AG08396 (cell line): Measurements from ENCODE around the gene RHBDD1.

Source experiments
- DNase-seq: peaks from one replicate; pipeline ENCODE4 v3.0.0; 2012; ENCODE audit warnings: low spot score, mixed read lengths

Gene RHBDD1, protein sequence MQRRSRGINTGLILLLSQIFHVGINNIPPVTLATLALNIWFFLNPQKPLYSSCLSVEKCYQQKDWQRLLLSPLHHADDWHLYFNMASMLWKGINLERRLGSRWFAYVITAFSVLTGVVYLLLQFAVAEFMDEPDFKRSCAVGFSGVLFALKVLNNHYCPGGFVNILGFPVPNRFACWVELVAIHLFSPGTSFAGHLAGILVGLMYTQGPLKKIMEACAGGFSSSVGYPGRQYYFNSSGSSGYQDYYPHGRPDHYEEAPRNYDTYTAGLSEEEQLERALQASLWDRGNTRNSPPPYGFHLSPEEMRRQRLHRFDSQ

DNA sequence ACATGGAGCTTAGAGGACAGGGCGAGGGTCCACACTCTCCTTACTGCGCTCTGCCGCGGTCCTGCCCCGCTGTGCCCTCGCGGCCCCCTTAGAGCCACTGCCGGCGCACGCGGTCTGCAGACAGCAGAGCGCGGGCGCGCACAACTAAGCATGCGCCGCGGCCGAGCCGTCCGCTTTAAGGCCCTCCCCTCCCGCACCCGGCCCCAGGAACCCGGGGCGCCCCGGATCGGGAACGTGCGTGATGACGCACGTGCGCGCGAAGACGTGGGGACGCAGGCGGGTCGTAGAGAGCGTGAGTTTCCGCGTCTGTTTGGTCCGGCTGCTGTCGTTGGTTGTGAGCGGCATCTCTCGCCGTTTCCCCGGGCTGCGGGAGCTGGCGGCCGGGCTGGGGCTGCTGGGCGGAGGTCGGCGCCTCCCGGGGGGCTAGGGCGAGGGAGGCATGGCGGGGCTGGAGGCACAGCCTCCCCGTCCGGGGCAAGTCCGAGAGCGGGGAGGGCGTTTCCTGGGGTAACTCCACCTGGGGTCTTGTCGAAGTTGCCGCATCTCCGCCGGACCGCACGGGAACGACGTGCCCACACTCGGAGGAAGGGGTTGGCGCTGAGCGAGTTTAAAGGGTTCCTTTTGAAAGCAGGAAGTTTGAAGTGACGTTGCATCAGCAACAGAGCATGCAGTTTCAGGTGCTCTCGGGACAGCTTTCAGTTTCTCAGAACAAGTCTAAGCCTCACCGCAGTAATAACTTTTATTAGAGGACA, at the start of gene RHBDD1:
Gene RHBDD1 (plus strand): TSS at position 259 of the 752 bp plus-strand sequence. CDS start 28,640 bp downstream, outside the sequence.
- DNase-seq, result peak; percentile 97

DNA sequence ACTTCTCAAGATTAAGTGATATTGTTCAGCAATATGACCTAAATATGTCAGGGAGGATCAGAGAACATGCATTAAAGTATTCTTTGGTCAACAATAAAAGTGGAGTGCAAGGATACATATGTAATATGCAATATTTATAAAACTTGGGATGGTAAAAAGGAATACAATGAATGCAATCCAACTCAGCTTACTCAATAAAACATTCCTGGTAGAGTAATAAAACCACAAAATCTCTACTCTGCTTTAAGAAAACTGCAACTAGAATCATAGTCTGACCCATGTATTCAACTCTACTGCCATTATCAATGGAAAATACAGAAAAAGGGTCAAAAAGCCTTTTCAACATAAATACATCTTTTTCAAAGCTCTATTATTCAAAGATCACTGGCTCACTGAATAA, 47.8 kb upstream of the RHBDD1 start:
- no peak for DNase-seq

DNA sequence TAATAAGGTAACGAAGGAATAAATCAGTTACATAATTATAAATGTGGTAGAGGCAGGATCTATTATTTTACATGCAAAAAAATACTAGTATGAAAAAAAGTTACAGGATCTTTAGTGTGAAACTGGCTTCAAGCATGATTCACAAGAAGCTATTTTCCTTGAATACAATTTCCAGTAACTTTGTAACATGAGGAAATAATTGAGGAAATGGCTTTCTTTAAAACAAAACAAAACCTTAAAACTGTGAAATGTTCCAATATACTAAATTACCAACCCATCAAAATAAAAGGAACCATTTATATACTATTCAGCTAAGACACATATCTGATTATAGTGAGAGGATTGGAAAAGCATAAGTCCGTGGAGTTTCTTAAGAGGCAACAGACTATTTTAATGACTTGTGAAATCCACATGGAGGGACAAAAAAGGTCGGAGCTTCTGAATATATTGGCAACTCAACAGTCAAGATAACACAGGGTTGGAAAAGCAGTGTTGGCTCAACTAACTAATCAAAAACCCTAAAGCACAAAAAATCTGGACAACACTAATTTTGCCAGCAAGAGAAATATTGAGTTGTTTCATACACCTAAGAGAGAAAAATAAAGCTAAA, 46.9 kb upstream of the RHBDD1 start:
- no peak for DNase-seq

DNA sequence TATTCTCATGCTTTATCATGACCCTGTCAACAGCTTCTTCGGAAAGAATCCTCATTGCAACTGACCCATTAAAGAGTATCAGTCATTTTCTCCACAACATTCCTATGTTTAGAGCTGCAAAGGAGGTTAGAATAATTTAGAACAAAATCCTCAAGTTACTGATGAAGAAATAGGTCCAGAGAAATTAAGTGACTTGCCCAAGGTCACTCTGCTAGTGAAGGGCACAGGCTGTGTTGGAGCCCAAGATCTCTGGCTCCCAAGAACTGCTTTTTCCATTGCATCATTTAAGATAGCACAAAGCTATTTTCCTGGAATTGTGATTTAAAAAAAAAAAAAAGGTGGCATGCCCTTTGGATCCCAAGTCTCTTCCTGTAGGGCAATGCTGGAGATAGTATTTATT, 45.8 kb upstream of the RHBDD1 start:
- no peak for DNase-seq

DNA sequence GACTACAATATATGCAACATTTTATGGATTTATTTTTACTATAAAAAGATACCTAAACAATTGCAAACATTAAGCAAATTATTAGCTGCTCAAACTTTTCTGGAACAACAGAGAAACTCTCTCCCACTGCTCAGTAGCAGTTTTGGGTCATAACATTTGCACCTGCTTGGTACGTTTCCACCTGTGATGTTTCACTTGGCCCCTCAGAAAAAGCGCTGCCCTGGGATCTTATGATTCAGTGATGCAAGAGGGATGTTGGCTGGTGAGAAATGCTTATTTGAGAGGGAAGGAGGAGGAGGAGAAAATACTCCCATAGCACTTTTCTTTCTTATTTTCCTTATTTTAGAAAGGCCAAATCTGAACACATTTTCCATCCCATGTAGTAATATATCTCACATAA, 45.4 kb upstream of the RHBDD1 start:
- DNase-seq, result no peak

DNA sequence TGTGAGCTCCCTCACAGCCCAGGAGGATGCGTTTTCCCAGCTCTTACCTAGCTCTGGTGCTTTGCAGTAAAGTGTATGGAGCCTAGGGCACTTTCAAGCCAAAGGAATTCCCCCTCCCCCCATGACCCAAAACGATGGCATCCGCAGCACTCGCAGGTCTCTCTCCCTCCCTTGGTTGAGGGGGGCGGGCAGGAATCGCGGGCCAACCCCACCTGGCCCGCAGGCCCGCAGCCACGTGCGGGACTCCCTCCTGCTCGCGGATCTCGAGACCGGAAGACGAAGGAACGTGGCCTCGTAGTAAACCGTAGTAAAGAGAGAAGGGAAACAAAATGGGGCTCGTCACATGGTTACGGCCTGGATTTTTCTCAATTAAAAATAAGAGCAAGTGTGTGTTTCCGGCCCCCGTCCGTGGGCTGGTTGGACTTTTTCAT, 44.8 kb upstream of the RHBDD1 start:
- peak; percentile 55 for DNase-seq

DNA sequence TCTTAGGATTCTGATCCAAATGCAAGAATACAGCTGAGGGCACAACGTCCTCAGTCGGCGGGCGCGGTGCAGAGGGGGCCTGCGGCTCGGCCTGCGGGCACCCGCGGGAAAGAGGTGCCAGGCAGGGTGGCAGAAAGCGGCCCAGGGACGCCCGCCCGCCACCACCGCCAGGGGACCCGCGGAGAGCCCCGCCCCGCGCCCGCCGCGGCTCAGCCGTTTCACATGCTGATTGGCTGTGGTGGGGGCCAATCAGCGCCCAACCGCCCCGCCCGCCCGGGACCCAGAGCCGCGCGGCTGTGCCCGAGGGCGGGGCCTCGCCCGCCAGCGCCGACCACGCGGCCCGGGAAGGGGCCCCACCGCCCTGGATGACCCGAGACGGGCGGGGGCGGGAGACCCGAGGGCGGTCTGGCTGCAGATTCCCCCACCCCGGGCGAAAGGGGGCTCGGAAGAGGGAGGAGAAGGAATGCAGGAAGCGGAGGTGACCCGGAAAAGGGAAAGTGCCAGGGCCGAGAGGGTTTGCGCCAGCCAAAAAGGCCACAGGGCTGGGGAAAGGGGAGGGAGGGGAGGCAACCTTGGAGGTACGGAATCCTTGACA, 44.3 kb upstream of the RHBDD1 start:
- peak; percentile 97 for DNase-seq

DNA sequence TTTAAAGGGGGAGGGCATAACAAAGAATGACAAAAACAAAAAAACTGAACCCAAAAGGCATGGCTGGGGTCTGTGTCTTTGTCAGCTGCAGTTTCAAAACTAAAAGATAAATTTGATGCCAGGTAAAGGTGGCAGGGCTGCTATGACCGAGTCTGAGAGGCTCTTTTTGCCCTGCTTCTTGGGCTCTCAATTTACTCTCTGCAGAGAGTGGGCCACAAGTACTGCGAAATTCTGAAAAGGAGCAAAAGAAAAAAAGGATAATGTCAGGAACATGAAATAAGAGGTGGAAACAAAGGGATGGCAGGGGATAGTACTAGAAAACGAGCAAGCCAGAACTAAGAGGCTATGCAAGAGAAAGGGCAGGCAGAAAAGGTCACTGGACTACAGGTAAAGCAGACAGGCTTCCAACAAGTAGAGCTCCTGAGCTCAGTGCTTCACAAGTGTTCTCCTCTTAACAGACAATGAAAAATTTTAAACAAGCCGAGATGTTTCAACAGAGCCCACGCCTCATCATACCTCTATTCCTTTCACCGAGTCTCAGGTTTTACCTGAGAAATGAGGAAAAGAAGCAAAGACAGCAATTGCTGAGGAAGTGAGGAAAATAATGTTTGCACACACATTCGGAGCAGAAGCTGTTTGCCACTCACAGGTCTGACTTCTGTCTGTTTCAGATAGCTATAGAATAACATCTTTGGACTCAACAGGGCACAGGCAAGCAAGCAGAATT, 43.5 kb upstream of the RHBDD1 start:
- no peak for DNase-seq

DNA sequence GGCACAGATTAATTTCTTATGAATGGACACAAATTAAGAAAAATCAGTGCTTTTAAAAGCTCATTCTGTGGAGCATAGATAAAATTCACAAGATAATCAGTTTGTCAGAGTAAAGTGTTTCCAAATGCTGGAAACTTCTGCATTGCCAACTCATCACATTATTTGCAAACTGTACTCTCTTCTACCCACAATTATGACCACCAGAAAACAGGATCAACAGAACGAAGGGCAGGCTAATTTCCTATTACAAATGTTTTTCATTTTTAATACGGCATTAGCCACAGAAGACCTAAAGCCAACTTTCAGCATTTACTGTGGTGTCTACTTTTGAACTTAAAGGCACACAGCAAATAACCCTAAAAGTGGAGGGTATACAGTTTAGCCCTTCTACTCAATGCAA, 42.2 kb upstream of the RHBDD1 start:
- DNase-seq, result no peak

DNA sequence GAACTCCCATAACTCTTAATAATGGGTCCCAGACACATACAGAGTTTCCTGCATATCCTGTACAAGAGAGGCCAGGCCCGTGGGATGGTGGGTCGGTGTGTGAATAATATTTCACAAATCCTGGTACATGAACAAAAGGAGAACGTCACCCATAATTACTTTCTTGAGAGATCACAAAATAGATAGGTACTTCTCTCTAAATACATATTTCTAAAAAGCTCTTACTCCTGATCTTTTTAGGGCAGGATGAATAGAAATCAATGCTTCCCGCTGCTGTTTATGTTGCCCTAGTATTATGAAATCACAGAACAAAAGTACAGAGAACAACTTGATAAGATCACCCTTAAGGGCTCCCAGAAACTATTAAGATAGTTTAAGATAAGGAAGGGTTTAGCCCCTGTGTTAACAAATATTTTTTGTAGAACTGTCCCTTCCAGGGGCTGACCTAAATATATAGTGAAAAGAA, 41.6 kb upstream of the RHBDD1 start:
- DNase-seq, result no peak

DNA sequence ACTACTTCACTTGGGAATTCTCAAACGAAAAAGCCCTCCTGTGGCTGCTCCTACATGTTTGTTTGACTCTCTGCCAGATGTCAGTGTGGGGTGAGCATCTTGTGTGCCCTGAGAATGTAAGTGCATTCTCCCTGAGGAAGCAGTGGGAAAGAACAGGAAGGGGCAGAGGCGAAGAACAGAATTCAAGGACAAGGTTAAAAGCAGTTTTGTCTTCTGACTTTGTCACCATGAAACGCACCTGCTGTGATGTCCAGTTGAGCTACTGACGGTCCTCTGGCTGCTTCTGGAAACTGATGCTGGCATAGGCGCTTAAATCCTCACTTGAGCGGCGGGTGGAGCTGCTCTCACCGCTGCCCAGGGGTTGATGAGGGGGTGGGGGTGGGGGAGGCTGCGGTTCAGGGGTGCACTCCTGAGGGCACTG, 41.1 kb upstream of the RHBDD1 start:
- peak; percentile 44 for DNase-seq

DNA sequence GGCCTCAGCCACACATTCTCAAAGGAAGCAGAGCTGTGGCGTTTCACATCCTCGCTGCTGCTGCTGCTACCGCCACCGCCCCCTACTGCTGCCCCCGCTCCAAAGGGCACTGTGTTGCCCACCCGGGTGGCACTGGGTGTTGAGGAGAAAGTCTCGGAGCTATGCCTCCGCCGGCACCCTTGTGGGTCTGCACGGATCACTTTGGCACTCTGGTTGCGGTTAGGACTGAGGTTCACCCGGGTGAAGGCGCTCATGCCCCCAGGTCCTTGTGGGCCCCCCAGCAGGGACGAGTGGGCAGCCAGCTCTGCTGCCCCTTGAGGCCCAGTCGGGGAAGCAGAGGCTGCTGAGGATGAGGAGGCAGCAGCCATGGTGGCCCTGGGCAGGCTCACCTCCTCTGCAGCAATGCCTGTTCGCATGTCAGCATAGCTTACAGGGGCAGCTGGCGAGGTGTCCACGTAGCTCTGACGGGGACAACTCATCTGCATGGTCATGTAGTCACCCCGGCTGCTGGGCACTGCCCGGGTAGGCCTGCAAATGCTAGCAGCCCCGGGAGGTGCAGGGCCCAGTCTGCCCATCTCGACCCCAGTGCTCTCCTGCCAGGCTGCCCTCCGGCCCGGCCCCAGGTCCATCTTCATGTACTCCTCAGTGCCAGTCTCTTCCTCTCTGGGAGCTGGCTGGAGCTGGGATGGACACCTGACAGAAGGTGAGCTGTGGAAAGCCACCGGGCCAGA, 40.4 kb upstream of the RHBDD1 start:
- peak; percentile 37 for DNase-seq

DNA sequence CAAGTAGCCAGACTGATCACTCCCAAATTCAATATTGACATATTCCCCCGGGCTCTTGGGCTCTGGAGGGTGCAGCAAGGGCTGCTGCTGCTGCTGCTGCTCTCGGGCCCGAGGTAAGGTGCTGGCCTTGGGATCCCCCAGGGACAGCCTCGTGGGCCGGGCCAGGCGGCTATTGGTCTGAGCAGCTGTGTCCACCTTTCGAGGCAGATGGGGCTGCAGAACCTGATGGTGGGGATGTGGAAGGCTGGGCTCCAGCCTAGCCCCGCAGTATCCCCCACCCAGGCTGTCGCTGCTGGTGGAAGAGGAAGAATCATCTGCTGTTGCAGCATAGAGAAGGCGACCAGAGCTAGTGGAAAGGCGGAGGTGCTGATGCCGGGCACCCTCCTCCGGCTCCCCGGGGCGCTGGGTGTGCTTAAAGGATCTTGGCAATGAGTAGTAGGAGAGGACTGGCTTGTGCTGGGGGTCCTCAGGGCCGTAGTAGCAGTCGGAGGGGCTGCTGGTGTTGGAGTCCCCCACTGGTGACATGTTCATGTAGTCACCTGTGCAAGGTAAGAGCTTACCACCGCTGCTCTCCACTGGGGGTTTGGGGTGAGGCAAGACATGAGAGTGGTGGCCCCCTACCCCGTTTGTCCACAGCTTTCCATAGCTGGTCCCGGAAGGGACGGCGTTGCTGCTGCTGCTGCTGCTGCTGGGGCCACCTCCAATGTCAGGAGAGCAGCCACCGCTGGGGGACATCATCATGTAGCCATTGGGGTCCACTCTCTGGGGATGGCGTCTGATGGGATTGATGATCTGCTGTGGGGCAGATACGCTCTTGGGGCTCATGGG, 39.6 kb upstream of the RHBDD1 start:
- DNase-seq, result peak; percentile 12

DNA sequence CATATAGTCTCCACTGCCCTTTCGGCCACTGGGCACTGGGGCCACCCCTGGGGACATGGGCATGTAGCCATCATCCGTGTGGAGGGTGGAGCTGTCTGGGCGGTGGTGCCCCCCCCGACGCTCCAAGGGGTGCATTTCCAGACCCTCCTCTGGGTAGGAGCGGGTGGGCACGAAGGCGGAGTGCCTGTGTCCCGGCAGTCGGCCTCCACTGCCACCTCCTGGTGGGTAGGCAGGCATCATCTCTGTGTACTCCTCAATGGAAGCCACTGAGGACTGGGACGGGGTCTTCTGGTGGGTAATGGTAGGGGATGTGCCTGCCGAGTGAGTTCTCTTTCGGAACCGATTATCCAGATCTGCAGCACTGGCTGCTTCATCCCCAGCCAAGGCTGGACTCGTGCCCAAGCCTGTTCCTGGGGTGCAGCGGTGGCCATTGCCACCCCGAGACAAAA, 39.0 kb upstream of the RHBDD1 start:
- DNase-seq, result peak; percentile 71

DNA sequence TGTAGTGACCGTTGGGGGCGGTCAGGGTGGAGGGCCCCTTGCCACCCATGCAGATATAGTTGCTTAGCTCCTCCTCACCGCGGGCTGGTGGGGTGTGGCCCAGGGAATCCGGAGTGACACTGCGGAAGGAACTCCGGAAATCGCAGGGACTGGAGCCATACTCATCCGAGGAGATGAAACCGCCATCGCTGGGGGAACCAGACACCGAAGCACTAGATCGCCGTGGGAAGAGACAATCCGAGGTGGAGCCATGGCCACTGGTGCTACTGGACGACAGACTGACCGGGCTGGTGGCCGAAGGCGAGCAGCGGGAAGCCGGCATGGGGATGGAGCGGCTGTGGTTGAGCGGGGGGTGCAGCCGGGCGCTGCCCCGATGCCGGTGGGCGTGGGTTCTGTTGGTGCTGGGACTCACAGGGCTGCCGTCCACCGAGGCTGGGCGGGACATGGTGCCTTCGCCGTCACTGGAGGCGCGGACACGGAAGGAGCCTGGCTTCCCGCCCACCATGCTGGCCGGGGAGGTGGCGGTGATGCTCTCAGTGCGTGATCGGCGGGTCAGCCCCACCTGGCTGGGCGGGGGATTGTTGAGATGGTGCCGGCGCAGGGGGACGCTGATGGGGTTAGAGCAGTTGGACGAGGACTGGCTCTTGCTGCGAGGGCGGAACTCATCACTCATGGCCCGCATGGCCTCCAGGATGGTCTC, 38.4 kb upstream of the RHBDD1 start:
- DNase-seq, result peak; percentile 77

DNA sequence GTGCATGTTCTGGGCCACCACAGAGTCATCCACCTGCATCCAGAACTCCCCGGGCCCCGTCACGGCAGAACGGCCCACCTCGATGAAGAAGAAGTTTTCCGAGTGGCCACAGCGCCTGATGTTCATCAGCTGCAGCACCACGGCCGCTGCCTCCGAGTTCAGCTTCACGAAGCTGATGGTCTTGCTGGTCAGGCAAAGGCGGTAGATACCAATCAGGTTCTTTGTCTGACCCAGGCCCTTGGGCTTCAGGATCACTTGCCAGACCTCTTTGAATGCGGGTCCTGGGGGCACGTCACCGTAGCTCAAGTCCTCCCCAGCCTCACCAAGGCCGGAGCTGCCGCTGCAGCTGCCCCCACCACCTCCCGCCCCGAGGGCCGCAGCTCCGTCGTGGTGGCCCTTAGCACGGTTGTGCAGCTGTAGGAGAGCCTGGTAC, 37.8 kb upstream of the RHBDD1 start:
- DNase-seq, result peak; percentile 36

DNA sequence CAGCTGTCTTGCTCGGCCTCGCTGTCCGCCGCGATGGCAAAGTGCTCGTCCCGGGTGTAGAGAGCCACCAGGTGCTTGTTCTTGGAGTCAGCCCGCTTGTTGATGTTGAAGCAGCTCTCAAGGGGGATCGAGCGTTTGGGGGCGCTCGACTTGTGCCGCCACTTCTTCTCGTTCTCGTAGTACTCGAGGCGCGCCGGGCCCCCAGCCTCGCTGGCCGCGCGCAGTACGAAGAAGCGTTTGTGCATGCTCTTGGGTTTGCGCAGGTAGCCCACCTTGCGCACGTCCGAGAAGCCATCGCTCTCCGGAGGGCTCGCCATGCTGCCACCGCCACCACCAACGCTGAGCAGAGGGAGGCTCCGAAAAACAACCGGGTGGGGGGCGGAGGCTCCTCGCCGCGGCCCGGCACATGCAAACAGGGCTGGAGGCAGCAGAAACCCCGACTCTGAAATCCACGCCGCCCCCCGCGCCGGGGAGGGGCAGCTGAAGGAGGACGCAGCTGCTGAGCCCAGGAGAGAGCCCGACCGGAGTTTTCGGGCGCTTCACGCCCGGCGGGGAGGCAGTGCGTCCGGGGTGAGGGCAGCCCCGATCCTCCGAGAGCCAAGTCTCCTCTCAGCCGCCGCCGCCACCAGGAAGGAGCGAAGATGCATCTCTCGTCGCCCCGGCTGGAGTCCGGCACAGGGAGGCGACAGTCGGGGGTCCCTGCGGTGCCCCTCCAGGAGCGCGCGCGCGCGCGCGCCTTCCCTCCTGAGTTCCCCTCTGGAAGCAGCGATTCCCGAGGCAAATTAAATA, 37.2 kb upstream of the RHBDD1 start:
- peak; percentile 53 for DNase-seq

DNA sequence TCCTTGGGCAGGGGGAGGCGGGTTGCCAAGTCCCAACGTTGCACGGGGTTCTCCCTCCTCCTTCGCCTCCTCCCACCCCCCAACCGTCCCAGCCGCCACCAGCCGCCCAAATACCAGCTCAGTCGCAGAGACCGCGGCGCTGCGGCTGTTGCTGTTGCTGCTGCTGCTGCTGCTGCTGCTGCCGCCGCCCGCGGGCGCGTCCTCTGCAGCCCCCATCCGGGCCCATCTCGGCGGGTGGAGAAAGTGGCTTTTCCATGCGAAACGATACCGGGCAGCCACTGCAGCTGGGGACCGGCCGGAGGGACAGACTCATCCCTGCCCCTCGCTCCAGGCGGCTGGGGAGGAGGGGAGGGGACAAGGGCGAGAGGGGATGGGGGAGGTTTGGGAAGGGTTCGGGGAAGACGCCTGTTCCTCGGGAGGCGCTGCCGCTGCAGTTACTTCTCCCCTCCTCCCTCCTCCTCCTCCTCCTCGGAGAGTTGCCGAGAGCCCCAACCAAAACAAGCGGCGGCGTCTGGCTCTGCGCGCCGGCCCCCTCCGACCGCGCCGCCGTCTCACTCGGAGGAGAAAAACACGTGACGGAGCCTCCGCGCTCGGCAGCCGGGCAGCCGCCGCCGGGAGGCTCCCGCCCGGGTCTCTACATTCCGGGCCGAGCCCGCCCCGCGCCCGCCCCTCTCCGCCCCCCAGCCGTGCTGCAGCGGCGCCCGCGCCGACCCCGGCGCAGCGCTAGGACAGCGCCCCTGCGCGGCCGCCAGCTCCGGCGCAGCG, 36.5 kb upstream of the RHBDD1 start, which contains the start of gene IRS1:
Gene IRS1 (minus strand): TSS at position 610 of the 765 bp plus-strand sequence. CDS start 1,082 bp downstream, outside the sequence.
- DNase-seq, result peak; percentile 85
